ENCODE measurements around the gene SLC4A3. TPM values are rescaled to one million over a fixed set of nuclear protein-coding genes. Genes with fewer than 3 reads are reported as not detected.
A peak's percentile ranks its signal among the peaks of the same experiment; 100 is the strongest.

Gene SLC4A3
- total RNA-seq, 1 experiment from 2014 or later, result 8.7 TPM

DNA sequence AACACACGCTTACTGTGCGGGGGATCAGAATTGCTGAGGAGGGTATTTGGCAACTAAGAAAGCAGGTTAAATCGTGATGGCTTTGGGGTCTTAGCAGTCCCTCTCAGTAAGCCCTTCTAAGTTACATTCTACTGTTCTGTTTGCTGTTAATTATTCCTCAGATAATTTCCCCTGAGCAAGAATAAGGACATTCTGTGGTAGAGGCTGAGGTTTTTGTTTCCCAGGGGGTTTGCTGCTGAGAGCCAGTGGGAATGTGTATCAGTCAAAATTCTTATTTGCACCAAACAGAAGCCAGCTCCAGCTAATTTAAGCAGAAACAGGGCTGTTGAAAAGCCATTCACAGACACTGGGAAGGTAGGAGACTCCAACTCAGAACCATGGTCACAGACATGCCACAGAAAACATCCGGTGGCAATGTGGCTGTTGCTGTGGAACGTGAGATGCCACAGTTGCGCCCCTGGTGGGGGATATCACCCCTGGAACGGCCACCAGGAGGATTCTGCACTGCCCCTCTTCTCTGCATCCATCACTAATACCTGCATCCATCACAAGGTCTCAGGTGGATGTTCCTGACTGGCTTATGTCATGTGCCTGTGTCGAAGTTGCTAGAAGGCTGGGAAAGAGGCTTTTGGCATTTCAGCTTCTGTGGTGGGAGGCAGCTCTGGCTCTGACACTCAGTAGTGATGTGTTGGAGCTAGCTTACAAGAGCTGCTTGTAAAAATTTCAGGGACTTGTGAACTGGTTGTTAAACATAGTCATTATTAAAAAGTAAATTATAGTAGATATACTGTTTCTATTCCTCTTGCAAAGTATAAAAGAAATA is 23.2 kb downstream of the SLC4A3 start:
- ATAC-seq, result 0 out of 2 replicates have a peak, but pooled peaks have one; percentile 29
- Mint-ChIP-seq H3K4me1 (peaks cover 5% of the 10 kb centered on the region), H3K4me3 (no peak overlapping the region), H3K36me3 (no peaks in the 10 kb centered on the region), H3K9me3 (no peaks in the 10 kb centered on the region; the same call in 1 of the 2 replicates), H3K27ac (no peak overlapping the region), H3K27me3 (ENCODE audit: low read depth) (no peaks in the 10 kb centered on the region; the same call in 1 of the 2 replicates)
- ChIA-PET POLR2A (no interaction called here), CTCF (interaction anchor here (0.6 to 3.2 kb wide), 4 partner anchors 8 to 187 kb away, joined by 3 to 17 read pairs (median 5); no protein-coding TSS in a partner anchor)
- DNase-seq (ENCODE audit: low spot score), result no peak
- TF ChIP-seq ZMAT4 (CRISPR knock-in tag; IDR thresholded peaks at IDR 0.05) (no peak), TCF7 (CRISPR knock-in tag; IDR thresholded peaks at IDR 0.05; ENCODE audit: low read depth) (no peak), E2F4 (CRISPR knock-in tag; IDR thresholded peaks at IDR 0.05; ENCODE audit: borderline replicate concordance, low read depth) (no peak), NR1H2 (CRISPR knock-in tag; IDR thresholded peaks at IDR 0.05) (no peak), USF1 (CRISPR knock-in tag; IDR thresholded peaks at IDR 0.05) (no peak), ESRRA (CRISPR knock-in tag; IDR thresholded peaks at IDR 0.05; ENCODE audit: borderline replicate concordance) (no peak), ZNF671 (CRISPR knock-in tag; IDR thresholded peaks at IDR 0.05) (no peak), ARID4B (CRISPR knock-in tag; IDR thresholded peaks at IDR 0.05; ENCODE audit: borderline replicate concordance) (no peak), EMX1 (CRISPR knock-in tag; IDR thresholded peaks at IDR 0.05) (no peak), OVOL2 (CRISPR knock-in tag; IDR thresholded peaks at IDR 0.05; ENCODE audit: borderline replicate concordance) (no peak), ZNF512 (CRISPR knock-in tag; IDR thresholded peaks at IDR 0.05; ENCODE audit: borderline replicate concordance) (no peak), PRDM15 (CRISPR knock-in tag; IDR thresholded peaks at IDR 0.05) (no peak), FOXP1 (CRISPR knock-in tag; IDR thresholded peaks at IDR 0.05; ENCODE audit: borderline replicate concordance) (no peak), GRHL2 (CRISPR knock-in tag; IDR thresholded peaks at IDR 0.05; ENCODE audit: insufficient replicate concordance, severe bottlenecking) (no peak)
- TF ChIP-seq, protein P1, sequence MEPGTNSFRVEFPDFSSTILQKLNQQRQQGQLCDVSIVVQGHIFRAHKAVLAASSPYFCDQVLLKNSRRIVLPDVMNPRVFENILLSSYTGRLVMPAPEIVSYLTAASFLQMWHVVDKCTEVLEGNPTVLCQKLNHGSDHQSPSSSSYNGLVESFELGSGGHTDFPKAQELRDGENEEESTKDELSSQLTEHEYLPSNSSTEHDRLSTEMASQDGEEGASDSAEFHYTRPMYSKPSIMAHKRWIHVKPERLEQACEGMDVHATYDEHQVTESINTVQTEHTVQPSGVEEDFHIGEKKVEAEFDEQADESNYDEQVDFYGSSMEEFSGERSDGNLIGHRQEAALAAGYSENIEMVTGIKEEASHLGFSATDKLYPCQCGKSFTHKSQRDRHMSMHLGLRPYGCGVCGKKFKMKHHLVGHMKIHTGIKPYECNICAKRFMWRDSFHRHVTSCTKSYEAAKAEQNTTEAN (CRISPR knock-in tag; IDR thresholded peaks at IDR 0.05), result no peak
- TF ChIP-seq, protein P2, sequence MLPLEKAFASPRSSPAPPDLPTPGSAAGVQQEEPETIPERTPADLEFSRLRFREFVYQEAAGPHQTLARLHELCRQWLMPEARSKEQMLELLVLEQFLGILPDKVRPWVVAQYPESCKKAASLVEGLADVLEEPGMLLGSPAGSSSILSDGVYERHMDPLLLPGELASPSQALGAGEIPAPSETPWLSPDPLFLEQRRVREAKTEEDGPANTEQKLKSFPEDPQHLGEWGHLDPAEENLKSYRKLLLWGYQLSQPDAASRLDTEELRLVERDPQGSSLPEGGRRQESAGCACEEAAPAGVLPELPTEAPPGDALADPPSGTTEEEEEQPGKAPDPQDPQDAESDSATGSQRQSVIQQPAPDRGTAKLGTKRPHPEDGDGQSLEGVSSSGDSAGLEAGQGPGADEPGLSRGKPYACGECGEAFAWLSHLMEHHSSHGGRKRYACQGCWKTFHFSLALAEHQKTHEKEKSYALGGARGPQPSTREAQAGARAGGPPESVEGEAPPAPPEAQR (CRISPR knock-in tag; IDR thresholded peaks at IDR 0.05), result no peak
- TF ChIP-seq, protein P3, sequence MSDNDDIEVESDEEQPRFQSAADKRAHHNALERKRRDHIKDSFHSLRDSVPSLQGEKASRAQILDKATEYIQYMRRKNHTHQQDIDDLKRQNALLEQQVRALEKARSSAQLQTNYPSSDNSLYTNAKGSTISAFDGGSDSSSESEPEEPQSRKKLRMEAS (CRISPR knock-in tag; IDR thresholded peaks at IDR 0.05), result no peak
- TF ChIP-seq, protein P4, sequence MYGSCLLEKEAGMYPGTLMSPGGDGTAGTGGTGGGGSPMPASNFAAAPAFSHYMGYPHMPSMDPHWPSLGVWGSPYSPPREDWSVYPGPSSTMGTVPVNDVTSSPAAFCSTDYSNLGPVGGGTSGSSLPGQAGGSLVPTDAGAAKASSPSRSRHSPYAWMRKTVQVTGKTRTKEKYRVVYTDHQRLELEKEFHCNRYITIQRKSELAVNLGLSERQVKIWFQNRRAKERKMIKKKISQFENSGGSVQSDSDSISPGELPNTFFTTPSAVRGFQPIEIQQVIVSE (CRISPR knock-in tag; IDR thresholded peaks at IDR 0.05; ENCODE audit: borderline replicate concordance), result no peak
